KOPT-K1 (cell line): ENCODE results near the gene TMEM176A.

Experiments
- H3K27ac ChIP-seq: fragments of 200-600 bp; sonication (generic); 2 replicates; pipeline ENCODE4 v1.5.1; 2016; ENCODE audit warnings: antibody characterized with exemption, mild to moderate bottlenecking, low read depth, low read length; ENCODE audit not compliant: poor library complexity, severe bottlenecking
- H3K36me3 ChIP-seq: fragments of 200-600 bp; sonication (generic); 2 replicates; pipeline ENCODE4 v1.5.1; 2017; ENCODE audit warnings: antibody characterized with exemption, mild to moderate bottlenecking, low read length, moderate library complexity; ENCODE audit not compliant: insufficient read depth
- H3K9me3 ChIP-seq: fragments of 200-600 bp; sonication (generic); 2 replicates; pipeline ENCODE4 v1.5.1; 2017; ENCODE audit warnings: antibody characterized with exemption, low read length, mild to moderate bottlenecking; ENCODE audit not compliant: insufficient read depth, poor library complexity, severe bottlenecking

TMEM176A gene

DNA sequence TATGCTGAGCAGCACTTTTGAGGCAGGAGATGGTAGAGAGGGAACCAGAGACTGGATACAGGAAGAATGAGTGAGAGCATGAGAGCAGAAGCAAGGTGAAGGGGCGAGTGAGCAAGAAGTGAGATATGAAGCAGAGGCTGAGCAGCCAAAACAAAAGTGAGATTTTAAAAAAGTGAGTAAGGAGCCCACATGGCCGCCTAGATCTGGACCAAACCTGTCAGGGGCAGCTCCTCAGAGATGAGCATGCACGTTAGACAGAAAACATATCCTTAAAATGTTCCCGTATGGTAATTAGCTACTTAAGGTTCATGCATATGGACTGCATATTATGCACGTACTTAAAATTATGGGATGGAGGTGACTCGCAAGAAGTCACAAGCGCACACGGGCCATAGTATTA lies 22.5 kb downstream of the TMEM176A start:
- no peak overlapping the region for H3K27ac ChIP-seq
- no peaks in the 10 kb centered on the region for H3K36me3 ChIP-seq
- H3K9me3 ChIP-seq = peaks cover 20% of the 10 kb centered on the region

DNA sequence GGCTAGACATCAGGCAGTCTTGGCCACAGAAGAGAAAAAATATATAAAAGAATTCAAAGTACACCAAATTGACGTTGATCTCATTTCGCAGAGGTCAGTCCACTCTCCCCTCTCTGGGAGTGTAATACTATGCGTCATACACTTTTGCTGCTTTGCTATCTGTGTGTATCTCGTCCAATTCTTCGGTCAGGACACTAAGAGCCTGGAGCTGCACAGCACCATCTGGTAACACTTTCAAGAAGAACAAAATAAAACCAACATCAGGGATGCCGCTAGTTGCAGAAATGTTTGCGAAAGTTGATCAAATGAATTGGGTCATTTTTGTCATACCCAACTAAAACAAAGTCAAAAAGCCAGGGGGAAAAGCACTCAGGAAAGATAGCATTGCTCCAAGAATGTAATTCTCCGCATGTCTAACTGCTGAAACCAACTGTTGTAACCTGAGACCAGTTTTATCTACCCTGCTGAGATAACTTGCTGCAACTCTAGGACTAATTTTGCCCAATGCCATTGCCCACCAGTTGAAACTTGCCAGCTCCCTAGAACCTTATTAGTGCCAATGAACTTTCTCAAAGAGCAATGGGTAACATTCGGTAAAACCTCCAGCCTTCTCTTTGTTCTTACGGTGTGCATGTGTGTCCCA lies 23.0 kb downstream of the TMEM176A start:
- Histone ChIP-seq H3K36me3 (no peaks in the 10 kb centered on the region), H3K27ac (no peak overlapping the region), H3K9me3 (peaks cover 20% of the 10 kb centered on the region)

DNA sequence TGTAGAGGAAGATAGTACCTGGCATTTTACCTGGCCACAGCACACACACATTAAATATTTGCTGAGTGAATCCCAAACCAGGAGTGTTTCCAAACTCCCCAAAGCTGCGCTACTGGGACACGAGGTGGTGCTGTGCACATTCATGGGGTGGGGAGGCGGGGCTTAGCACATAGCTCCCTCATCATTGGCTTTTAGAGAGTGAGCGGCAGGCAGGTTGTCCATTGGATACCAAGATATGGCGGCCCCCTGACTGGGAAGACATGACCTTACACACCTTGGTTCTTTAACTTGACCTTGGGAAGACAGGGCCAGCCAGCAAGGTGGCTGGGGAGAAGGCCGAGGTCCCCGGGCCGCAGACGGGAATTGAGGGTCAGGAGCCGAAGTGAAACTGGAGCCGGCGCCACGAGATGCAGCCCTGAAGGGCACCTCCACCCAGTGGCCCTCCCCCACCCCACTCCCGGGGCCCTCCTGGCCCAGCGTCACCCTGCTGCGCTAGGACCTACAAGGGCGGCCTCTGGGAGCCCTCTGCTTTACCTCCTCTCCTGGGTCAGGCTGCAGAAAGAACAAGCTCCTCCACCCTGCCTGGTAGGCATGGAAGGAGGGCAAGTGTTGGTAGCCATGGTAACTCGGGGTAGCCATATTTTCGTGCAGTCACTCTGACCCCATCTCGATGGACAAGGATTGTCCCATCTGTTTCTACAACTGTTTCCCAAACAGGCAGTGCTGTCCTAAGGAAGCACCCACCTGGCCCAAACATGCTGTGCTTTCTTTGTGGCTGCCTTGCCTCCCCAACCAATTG lies 24.0 kb downstream of the TMEM176A start:
- H3K9me3 ChIP-seq = peaks cover 20% of the 10 kb centered on the region
- no peaks in the 10 kb centered on the region for H3K36me3 ChIP-seq
- H3K27ac ChIP-seq = no peak overlapping the region

DNA sequence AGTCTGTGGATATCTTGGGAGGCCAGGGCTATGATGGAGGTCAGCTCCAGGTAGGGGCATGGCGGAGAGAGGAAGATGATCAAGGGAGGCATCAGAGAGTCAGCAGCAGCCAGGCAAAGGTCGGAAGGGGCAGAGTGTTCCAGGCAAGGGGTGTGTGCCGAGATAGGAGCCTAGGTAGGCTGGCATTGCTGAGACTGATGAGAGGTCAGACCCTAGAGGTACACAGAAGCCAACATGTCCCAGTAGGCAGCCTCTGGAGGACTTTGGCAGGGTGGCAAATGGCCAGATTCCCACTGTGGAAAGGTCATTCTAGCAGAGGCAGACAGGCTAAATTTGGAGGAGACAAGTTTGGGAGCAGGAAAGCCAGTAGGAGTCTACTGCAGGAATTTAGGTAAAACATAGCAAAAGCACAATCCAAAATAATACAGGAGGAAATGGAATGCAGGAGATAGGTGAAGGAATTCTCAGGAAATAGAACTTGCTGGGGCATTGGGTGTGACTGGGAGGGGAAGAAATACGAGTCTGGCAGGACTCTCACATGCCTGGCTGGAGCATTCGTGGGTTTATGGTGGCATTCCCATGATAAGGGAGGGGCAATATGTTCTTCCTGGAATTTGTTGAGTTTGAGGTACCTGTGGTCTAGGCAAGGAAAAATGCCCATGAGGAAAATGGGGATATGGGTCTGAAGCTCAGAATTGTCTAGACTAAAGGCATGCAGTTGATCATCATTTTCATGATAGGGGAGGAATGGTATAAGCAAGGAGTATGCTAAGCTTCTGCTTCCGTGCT lies 25.7 kb downstream of the TMEM176A start:
- no peaks in the 10 kb centered on the region for H3K36me3 ChIP-seq
- H3K27ac ChIP-seq = no peak overlapping the region
- peaks cover 15% of the 10 kb centered on the region for H3K9me3 ChIP-seq

DNA sequence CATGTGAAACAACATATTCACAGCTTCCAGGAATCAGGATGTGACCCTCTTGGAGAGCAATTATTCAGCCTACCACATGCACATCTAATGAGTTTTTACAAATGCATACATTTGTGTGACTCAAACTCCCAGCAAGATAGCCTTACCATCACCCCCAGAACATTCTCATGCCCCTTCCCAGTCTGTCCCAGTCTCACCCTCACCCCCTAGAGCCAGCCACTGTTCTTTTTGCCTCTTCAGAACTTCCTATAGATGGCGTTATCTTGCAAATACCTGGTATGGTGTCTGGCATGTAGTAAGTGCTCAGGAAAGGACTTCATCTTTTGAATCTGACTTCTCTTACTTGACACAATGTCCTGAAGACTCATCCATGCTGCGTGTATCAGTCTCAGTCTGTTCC lies 27.8 kb downstream of the TMEM176A start:
- H3K27ac ChIP-seq = no peak overlapping the region
- H3K9me3 ChIP-seq = peaks cover 12% of the 10 kb centered on the region
- H3K36me3 ChIP-seq = no peaks in the 10 kb centered on the region

DNA sequence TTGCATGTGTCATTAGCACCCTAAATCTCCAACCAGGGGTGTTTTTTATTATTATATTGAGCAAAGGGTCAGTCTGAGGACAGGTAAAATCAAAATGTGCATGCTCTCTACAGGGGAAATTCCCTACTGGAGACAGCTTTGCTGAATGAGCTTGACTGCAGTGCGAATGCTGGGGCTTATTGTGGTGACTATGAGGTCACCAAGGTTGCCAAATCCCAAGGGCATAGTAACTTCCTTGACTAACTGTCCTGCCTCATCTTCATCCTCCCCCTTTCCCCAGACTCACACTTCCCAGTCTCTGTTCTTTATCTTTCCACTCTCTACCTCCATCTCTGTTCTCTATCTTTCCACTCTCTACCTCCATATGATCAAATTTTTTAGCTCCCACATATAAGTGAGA lies 28.9 kb downstream of the TMEM176A start:
- no peak overlapping the region for H3K27ac ChIP-seq
- no peaks in the 10 kb centered on the region for H3K36me3 ChIP-seq
- H3K9me3 ChIP-seq = peaks cover 12% of the 10 kb centered on the region

DNA sequence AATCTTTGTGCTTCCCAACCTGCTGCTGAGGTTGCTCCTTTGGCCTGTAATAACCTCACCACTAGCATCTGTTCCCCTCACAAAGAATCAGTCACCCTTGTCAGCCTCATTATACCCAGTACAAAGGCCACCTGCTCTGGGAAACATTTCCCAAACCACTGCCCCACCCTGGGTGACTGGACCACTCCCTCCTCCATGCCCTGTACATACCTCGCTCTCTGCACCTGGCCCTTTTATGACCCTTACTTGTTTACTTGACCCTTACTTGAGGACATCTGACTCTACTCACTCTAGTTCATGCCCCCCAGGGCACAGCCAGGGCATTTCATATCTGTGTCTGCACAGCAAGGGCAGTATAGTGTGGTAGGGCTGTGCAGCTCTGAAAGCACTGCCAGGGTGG lies 30.4 kb downstream of the TMEM176A start:
- H3K9me3 ChIP-seq = peaks cover 13% of the 10 kb centered on the region
- no peaks in the 10 kb centered on the region for H3K36me3 ChIP-seq
- no peak overlapping the region for H3K27ac ChIP-seq

DNA sequence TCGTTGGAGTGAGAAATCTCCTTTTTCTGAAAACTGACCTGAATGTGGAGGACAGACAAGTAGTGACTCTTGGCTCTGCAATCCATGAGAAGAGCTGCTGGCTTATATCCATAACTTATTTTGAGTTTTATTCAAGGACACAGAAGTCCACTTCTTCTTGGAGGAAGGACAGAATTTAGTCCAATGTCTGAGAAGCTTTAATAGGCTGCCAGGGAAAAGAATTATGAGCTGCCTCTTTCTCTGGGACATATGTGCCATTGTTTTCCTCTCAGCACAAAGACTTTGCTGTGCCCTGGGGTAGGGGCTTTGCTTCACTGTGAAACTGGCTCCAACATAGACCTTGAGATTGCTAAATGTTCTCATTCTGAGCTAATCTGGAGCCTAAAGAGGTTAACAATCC lies 31.3 kb downstream of the TMEM176A start:
- Histone ChIP-seq H3K9me3 (peaks cover 13% of the 10 kb centered on the region), H3K36me3 (no peaks in the 10 kb centered on the region), H3K27ac (no peak overlapping the region)

DNA sequence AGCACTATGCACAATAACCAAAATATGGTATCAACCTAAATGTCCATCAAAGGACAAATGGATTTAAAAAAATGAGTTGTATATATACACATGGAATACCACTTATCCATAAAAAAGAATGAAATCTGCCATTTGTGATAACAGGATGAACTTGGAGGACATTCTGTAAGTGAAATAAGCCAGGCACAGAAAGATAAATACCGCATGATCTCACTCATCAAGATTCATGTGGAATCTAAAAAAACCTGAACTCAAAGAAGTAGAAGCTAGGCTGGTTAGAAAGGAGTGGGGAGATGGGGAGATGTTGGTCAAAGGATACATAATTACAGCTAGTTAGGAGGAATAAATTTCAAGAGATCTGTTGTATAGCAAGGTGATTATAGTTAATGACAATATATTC lies 34.5 kb downstream of the TMEM176A start:
- H3K9me3 ChIP-seq = peaks cover 13% of the 10 kb centered on the region
- no peak overlapping the region for H3K27ac ChIP-seq
- H3K36me3 ChIP-seq = no peaks in the 10 kb centered on the region

DNA sequence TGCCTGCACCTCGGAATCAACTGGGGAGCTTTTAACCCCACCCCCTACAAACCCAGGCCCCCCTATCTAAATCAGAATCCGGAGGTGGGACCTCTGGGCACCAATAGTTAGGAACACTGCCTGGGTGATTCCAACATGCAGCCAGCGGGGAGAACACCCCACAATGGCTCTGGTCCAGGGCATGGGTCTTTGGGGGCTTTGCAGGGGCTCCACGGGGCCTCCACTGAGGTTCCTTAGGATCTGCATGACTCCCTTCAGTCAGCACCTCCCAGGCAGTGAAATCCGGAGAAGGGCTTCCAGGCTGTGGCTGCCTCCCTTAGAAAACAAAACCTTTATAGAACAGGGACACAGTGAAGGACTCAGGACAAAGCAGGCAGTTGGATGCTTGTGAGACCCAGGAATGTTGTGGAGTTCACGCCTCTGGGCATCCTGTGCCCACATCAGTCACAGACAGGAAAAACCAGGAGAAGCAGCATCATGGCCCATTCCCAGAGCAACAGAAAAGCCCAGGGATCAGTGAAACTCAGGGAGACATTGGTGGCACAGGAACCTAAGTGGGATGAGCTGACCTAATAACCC lies 35.2 kb downstream of the TMEM176A start:
- H3K9me3 ChIP-seq = peaks cover 13% of the 10 kb centered on the region
- no peak overlapping the region for H3K27ac ChIP-seq
- H3K36me3 ChIP-seq = no peaks in the 10 kb centered on the region

DNA sequence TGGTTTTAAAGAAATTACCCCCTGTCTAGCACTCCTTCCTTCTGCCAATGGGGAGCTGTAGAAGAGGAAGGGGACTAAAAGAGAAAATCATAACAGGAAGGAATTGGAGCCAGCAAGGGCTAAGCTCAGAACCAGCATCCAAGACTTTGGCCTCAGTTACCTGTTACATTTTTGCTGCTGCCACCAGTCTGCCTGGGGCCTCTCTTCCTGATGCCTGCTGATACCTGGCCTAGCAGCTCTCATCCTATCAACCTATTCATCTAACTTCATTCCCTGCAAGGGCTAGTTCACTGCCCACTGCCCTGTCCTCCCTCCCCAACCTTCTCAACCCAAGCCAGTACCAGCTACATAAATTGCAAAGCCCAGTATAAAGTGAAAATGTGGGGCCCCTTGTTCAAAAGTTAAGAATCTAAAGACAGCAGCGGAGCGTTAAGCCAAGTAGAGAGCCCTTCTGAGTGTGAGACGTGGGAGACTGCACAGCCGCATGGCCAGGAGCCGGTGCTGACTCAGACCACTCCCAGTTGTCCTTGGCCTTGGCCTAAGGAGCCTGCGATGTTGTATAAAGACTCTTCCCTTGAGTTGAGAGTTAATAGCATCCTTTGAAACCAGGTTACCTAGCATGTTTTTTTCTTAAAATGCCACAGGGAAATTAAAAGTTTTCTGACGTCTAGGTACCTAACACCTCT lies 38.5 kb downstream of the TMEM176A start:
- H3K27ac ChIP-seq = no peak overlapping the region
- H3K36me3 ChIP-seq = no peaks in the 10 kb centered on the region
- H3K9me3 ChIP-seq = peaks cover 3% of the 10 kb centered on the region

DNA sequence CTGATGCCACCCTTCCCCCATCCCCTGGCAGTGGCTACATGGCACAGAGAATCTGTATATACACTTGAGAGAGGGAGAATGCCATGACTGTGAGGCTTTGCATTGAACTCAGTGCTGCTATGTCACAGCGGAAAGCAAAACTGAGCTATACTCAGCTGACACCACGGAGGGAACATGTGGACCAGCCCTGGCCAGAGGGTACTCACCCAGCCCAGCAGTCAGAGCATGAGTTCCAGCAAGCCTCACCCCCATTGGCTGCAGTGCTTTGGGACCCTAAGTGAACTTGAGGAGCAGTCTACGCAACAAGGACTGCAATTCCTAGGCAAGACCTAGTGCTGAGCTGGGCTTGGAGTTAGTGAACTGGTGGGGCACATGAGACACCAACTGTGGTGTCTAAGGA lies 41.4 kb downstream of the TMEM176A start:
- H3K9me3 ChIP-seq = no peaks in the 10 kb centered on the region
- no peak overlapping the region for H3K27ac ChIP-seq
- no peaks in the 10 kb centered on the region for H3K36me3 ChIP-seq

DNA sequence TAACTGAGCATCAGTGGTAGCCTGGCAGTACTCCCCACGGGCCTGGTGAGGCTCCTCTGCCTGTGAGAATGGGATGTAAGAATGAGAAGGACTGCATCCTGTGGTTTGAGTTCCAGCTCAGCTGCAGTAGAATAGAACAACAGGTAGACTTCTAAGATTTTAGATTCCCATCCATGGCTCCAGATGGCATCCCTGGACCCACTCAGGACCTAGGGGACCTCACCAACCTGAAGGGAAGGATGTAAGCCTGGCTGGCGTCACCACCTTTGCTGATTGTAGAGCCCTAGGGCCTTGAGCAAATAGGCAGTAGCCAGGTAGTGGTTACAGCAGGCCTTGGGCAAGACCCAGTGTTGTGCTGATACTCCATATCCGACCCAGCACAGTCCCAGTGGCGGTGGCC lies 42.1 kb downstream of the TMEM176A start:
- H3K9me3 ChIP-seq = no peaks in the 10 kb centered on the region
- no peaks in the 10 kb centered on the region for H3K36me3 ChIP-seq
- H3K27ac ChIP-seq = no peak overlapping the region

DNA sequence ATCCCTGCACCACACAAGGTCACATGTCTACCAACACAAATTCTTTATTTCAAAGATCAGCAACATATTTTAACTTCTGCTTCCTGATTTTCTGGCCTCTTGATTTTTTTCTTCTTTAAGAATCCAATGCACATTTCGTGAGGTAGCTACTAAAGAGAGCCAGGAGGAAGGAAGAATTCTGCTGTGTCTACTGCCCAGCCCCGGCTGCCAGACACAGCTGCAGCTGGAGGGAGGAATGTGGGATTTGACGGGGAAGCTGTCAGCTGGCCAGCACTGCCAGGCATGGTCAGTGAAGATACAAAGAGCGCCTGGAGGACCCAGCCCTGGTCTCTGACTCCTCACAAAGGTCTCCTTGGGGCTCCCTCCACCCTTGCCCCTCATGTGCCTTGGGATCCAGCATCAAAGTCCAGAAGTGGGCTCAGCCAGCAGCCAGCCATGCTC lies 44.9 kb downstream of the TMEM176A start:
- Histone ChIP-seq H3K27ac (no peak overlapping the region), H3K36me3 (no peaks in the 10 kb centered on the region), H3K9me3 (no peaks in the 10 kb centered on the region)
